Activated CD4-positive, alpha-beta T cell treated with anti-CD3 and anti-CD28 coated beads, Interleukin-2, amount 50 U/mL, for 4 hours (primary cell): Measurements from ENCODE around the gene PARP15.
"Not testable (repeated sequence)": the region's sequence is repeated elsewhere in the genome, so short reads cannot be mapped to it uniquely, and the experiment has no call there.

Experiments
- DNase-seq, 2 experiments: peaks; one replicate each; pipeline ENCODE4 v3.0.0-alpha.2; 2020

Gene PARP15

GRCh38 chr3:122674339-122674738 is 96.9 kb downstream of the PARP15 start:
- DNase-seq: no peak

GRCh38 chr3:122676759-122677158 is 99.3 kb downstream of the PARP15 start:
- DNase-seq: no peak

- no peak for DNase-seq
These were observed 99.8 kb downstream of the PARP15 start for GRCh38 chr3:122677216-122677615.

GRCh38 chr3:122678506-122678905 is 101.1 kb downstream of the PARP15 start:
- no peak for DNase-seq

GRCh38 chr3:122679085-122679881 is 101.8 kb downstream of the PARP15 start:
- DNase-seq: peak; percentile 81 to 83

GRCh38 chr3:122679882-122680474 is 102.5 kb downstream of the PARP15 start:
- DNase-seq: no peak

- peak; percentile 60 to 61 for DNase-seq
These were observed 103.2 kb downstream of the PARP15 start, which contains the start of gene PARP14 for GRCh38 chr3:122680475-122681283. Gene PARP14, plus strand, starts transcription at chr3:122680839. Its CDS starts 45 bp downstream, at chr3:122680884.

- no peak for DNase-seq
These were observed 104.0 kb downstream of the PARP15 start for GRCh38 chr3:122681284-122681973.

- no peak for DNase-seq
These were observed 104.5 kb downstream of the PARP15 start for GRCh38 chr3:122681974-122682409.

GRCh38 chr3:122682778-122683411 is 105.4 kb downstream of the PARP15 start:
- not testable (repeated sequence) for DNase-seq

- DNase-seq: no peak
These were observed 109.8 kb downstream of the PARP15 start for GRCh38 chr3:122687298-122687697.
